Lower lobe of right lung (tissue), 2 donors: ENCODE measurements around the gene PLA2G4B. TPM values are rescaled to one million over a fixed set of nuclear protein-coding genes. Genes with fewer than 3 reads are reported as not detected.

Source experiments
- ATAC-seq, 2 donors: fragments of 200-7000 bp; cut with Tn5 transposase; one replicate each; pipeline ENCODE4 v1.9.1; 2020 to 2022; ENCODE audit warnings: mild to moderate bottlenecking in 2 of 2, moderate library complexity in 2 of 2
- DNase-seq: peaks from one replicate; pipeline ENCODE4 v3.0.0-alpha.2; 2020
- H3K27ac ChIP-seq: fragments of 200-600 bp; one replicate; pipeline ENCODE4 v1.8.0; 2022
- H3K27me3 ChIP-seq: fragments of 200-600 bp; one replicate; pipeline ENCODE4 v1.8.0; 2022; ENCODE audit warnings: low read depth
- H3K36me3 ChIP-seq: fragments of 200-600 bp; one replicate; pipeline ENCODE4 v1.8.0; 2022; ENCODE audit warnings: mild to moderate bottlenecking
- H3K4me1 ChIP-seq: fragments of 200-600 bp; one replicate; pipeline ENCODE4 v1.8.0; 2022
- H3K4me3 ChIP-seq: fragments of 200-600 bp; one replicate; pipeline ENCODE4 v1.8.0; 2022; ENCODE audit warnings: mild to moderate bottlenecking
- H3K9me3 ChIP-seq: fragments of 200-600 bp; one replicate; pipeline ENCODE4 v1.8.0; 2022
- CTCF ChIP-seq: fragments of 200-600 bp; IDR thresholded peaks from one replicate; pipeline ENCODE4 v1.8.0; 2022; ENCODE audit warnings: antibody characterized with exemption, mild to moderate bottlenecking
- intact Hi-C: fragments of 100-400 bp; cut with DNase I; formaldehyde crosslinking; loops from one replicate; pipeline ENCODE4 v1.11.0; 2022
- total RNA-seq: library from RNA; stranded (reverse); fragmentation: NEBNext Ultra II Directional; extraction: Animal tissue kit (Norgen Biotek cat#: 25700); gene quantifications from one replicate; pipeline ENCODE4 v1.2.1, GENCODE V29; 2021
- donor health status: DM: no; HTN: yes; CAD: no; lungs with severe emphysema.

Gene PLA2G4B
- total RNA-seq, 1 donor from 2014 or later: 13.8 TPM

- intact Hi-C loops: no loop called here
- TF ChIP-seq CTCF: no peak
- no peak overlapping the region for H3K4me3 ChIP-seq
- no peaks in the 10 kb centered on the region for H3K4me1 ChIP-seq
- ATAC-seq: peak; percentile 30 to 45
- DNase-seq: peak; percentile 84
- no peaks in the 10 kb centered on the region for H3K36me3 ChIP-seq
- no peaks in the 10 kb centered on the region for H3K27me3 ChIP-seq
- no peak overlapping the region for H3K27ac ChIP-seq
- no peaks in the 10 kb centered on the region for H3K9me3 ChIP-seq
These were observed 24.0 kb downstream of the PLA2G4B start for GRCh38 chr15:41862515-41863116.

GRCh38 chr15:41865490-41866055, 26.9 kb downstream of the PLA2G4B start:
- no peak for TF ChIP-seq CTCF
- DNase-seq (no peak), ATAC-seq (no peak)
- Histone ChIP-seq H3K27ac (no peak overlapping the region), H3K27me3 (no peaks in the 10 kb centered on the region), H3K36me3 (no peaks in the 10 kb centered on the region), H3K9me3 (no peaks in the 10 kb centered on the region), H3K4me3 (no peak overlapping the region), H3K4me1 (no peaks in the 10 kb centered on the region)
- intact Hi-C loops: no loop called here

GRCh38 chr15:41866263-41866703, 27.6 kb downstream of the PLA2G4B start:
- H3K4me1 ChIP-seq: no peaks in the 10 kb centered on the region

DNA sequence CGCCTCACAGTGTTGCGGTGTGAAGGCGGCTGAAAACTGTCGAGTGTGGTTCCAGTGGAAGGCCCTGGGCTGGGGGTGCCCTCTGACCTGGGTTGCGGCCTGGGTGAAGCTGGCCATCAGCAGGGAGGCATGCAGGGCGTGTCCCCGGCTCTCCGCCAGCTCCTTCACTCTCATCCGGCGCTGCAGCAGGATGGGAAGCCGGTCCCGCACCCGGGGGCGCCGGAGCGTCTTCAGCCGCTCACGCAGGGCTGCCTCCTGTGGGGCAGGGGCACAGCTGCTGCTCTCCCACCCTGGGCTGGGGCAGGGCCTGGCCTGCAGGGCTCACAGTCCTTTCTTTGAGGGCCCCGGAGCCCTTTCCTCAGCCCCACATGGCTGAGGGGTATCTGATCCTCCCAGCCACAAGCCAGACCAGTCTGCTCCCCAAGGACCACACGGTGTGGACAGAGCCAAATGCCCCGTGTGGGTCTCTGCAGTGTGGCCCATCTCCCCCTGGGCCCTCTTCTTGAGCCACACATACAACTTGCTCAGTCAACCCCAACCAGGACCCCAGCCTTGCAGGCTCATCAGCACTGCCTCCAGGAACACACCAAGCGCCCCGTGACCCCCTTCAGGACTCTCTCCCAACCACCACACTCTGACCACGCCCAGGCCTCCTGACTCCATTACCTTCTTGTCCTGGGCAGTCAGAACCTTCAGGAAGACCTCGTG, 28.4 kb downstream of the PLA2G4B start:
- no peak for DNase-seq
- intact Hi-C loops: no loop called here
- Histone ChIP-seq H3K36me3 (no peaks in the 10 kb centered on the region), H3K4me1 (no peaks in the 10 kb centered on the region), H3K4me3 (no peak overlapping the region), H3K27ac (no peak overlapping the region), H3K27me3 (no peaks in the 10 kb centered on the region), H3K9me3 (no peaks in the 10 kb centered on the region)
- no peak for TF ChIP-seq CTCF
- ATAC-seq: no peak

More at GRCh38 chr15:41866263-41866703, 27.6 kb downstream of the PLA2G4B start:
- intact Hi-C loops: no loop called here
- H3K9me3 ChIP-seq: no peaks in the 10 kb centered on the region
- no peak for TF ChIP-seq CTCF
- H3K36me3 ChIP-seq: no peaks in the 10 kb centered on the region
- H3K27me3 ChIP-seq: no peaks in the 10 kb centered on the region
- DNase-seq: no peak
- ATAC-seq: no peak
- no peak overlapping the region for H3K4me3 ChIP-seq
- H3K27ac ChIP-seq: no peak overlapping the region

- no peak overlapping the region for H3K4me3 ChIP-seq
- H3K27me3 ChIP-seq: no peaks in the 10 kb centered on the region
- DNase-seq (no peak), ATAC-seq (no peak)
- H3K36me3 ChIP-seq: no peaks in the 10 kb centered on the region
- H3K27ac ChIP-seq: no peak overlapping the region
- TF ChIP-seq CTCF: no peak
- intact Hi-C loops: no loop called here
- no peaks in the 10 kb centered on the region for H3K4me1 ChIP-seq
- H3K9me3 ChIP-seq: no peaks in the 10 kb centered on the region
These were observed 29.7 kb downstream of the PLA2G4B start for GRCh38 chr15:41868321-41868720.
